Brain microvascular endothelial cell (primary cell): ENCODE results near the gene CD163L1.

Source experiments
- DNase-seq: peaks from one replicate; pipeline ENCODE4 v3.0.0-alpha.2; 2020
- H3K27ac ChIP-seq: fragments of 250-450 bp; sonication (Bioruptor Pico); 2 replicates; pipeline ENCODE4 v1.5.1; 2020; ENCODE audit warnings: mild to moderate bottlenecking, moderate library complexity
- H3K27me3 ChIP-seq: fragments of 250-450 bp; sonication (Bioruptor Pico); replicated peaks from 2 replicates; pipeline ENCODE4 v1.5.1; 2020; ENCODE audit warnings: mild to moderate bottlenecking
- H3K36me3 ChIP-seq: fragments of 250-450 bp; sonication (Bioruptor Pico); replicated peaks from 2 replicates; pipeline ENCODE4 v1.5.1; 2020; ENCODE audit warnings: mild to moderate bottlenecking
- H3K4me3 ChIP-seq: 2 replicates; pipeline ENCODE4 v1.5.1; 2011; ENCODE audit warnings: low read depth, mild to moderate bottlenecking, control low read depth, low read length, moderate library complexity
- in situ Hi-C: cut with HindIII; loops from 2 replicates; pipeline ENCODE4 v1.10.0; 2017; ENCODE audit warnings: low sequenced_read_pairs, low pct_ligation_motif_present
- TF ChIP-seq, protein P1 (sequence below): IDR thresholded peaks from 2 replicates; pipeline ENCODE4 v1.5.1; 2011; ENCODE audit warnings: low read depth, mild to moderate bottlenecking, moderate library complexity, low read length, control low read depth, inconsistent platforms; ENCODE audit errors: missing control alignments

CD163L1 gene

DNA sequence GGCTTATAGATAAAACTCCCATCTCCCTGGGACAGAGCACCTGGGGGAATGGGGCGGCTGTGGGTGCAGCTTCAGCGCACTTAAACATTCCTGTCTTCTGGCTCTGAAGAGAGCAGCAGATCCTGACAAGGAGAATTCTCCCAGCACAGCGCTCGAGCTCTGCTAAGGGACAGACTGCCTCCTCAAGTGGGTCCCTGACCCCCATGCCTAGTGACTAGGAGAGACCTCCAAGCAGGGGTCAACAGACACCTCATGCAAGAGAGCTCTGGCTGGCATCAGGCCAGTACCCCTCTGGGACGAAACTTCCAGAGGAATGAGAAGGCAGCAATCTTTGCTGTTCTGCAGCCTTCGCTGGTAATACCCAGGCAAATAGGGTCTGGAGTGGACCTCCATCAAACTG lies 28.1 kb upstream of the CD163L1 start:
- TF ChIP-seq, protein P1, sequence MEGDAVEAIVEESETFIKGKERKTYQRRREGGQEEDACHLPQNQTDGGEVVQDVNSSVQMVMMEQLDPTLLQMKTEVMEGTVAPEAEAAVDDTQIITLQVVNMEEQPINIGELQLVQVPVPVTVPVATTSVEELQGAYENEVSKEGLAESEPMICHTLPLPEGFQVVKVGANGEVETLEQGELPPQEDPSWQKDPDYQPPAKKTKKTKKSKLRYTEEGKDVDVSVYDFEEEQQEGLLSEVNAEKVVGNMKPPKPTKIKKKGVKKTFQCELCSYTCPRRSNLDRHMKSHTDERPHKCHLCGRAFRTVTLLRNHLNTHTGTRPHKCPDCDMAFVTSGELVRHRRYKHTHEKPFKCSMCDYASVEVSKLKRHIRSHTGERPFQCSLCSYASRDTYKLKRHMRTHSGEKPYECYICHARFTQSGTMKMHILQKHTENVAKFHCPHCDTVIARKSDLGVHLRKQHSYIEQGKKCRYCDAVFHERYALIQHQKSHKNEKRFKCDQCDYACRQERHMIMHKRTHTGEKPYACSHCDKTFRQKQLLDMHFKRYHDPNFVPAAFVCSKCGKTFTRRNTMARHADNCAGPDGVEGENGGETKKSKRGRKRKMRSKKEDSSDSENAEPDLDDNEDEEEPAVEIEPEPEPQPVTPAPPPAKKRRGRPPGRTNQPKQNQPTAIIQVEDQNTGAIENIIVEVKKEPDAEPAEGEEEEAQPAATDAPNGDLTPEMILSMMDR = no peak
- no peak overlapping the region for H3K4me3 ChIP-seq
- in situ Hi-C loops = no loop called here
- H3K27me3 ChIP-seq = no peaks in the 10 kb centered on the region
- no peaks in the 10 kb centered on the region for H3K36me3 ChIP-seq
- no peak for DNase-seq
- no peak overlapping the region for H3K27ac ChIP-seq

DNA sequence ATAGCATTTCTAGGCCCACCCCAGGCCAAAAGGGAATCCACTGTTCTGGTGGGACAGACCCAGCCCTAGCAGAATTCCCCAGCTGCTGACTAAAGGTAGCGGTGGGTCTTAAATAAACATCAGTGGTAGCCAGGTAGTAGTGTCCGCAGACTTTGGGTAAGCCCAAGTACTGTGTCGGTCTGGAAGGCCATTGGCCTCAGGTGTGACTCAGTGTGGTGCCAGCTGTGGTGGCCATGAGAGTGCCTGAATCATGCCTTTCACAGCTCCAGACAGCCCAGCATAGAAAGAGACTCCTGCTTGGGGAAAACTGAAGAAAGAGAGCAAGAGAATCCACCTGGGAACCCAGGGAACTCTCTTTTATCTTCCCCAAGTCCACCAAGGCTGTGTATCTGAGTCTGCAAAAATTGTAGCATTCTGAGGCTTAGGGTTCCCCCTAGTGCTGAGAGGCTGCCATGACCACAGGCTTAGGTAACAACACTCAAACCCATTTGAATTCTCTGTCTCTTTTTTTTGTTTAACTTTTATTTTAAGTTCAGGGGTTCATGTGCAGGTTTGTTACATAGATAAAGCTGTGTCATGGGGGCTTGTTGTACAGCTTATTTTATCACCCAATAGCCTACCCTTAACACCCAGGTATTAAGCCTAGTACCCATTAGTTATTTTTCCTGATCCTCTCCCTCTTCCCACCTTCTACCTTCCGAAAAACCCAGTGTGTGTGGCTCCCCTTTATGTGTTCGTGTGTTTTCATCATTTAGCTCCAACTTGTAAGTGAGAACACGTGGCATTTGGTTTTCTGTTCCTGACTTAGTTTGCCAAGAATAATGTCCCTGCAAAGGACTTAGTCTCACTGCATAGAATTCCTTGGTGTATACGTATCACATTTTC lies 16.7 kb upstream of the CD163L1 start:
- DNase-seq = peak; percentile 64
- TF ChIP-seq, protein P1 = peak; percentile 91
- no peak overlapping the region for H3K4me3 ChIP-seq
- no peaks in the 10 kb centered on the region for H3K36me3 ChIP-seq
- H3K27me3 ChIP-seq = no peaks in the 10 kb centered on the region
- H3K27ac ChIP-seq = no peak overlapping the region
- in situ Hi-C loops = no loop called here

DNA sequence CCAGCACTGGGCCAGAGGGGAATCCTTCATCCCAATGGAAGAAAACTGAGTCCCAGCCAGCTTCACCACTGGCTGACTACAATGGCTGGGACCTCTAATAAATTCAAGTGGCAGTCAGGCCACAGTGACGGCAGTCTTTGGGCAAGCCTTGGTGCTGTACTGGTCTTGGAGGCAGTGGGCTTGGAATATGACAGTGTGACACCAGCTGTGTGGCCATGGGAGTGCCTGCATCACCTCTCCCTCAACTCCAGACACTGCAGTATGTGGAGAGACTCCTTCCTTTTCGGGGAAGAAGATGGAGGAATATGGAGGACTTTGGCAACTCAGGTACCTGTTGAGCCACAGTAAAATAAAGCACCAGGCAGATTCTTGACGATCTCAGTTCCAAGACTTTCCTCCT lies 16.0 kb upstream of the CD163L1 start:
- no peaks in the 10 kb centered on the region for H3K36me3 ChIP-seq
- TF ChIP-seq, protein P1 = no peak
- DNase-seq = no peak
- in situ Hi-C loops = no loop called here
- no peak overlapping the region for H3K27ac ChIP-seq
- no peak overlapping the region for H3K4me3 ChIP-seq
- H3K27me3 ChIP-seq = no peaks in the 10 kb centered on the region

DNA sequence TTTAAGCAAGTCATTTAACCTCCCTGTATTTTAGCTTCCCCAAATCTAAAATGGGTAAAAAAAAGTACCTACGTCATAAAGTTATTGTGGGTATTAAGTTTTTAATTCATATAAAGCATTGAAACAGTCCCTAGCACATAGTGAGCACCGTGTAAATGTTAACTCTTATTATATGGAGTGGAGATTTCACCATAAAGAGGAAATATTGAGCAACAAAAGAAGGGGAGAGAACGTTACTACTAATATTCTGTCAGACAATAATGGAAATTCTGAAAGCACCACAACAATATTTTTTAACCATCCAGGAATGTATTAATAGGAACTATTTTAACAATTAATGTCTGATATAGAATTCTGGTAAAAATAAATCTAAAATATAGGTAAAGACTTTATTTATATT lies 7.8 kb upstream of the CD163L1 start:
- no peak for DNase-seq
- Histone ChIP-seq H3K36me3 (no peaks in the 10 kb centered on the region), H3K4me3 (no peak overlapping the region), H3K27me3 (no peaks in the 10 kb centered on the region), H3K27ac (no peak overlapping the region)
- in situ Hi-C loops = no loop called here
- TF ChIP-seq, protein P1 = no peak

DNA sequence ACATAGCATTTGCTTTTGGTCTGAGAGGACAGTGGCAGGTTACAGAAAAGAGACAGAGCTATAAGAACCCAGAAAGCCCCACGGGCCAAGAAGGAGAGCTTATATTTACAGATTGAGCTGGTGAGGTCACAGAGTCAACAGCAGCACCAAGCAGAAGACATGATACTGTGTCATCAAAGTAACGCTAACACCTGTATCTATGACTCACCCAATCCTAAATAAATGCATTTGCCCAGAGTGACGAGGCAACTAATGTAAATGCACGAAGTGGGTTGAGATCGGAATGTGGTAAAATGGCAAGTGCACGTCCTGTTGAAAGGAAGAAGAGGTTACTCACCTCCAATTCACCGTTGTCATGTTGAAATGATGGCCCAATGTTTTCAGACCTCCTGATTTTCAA lies 6.7 kb upstream of the CD163L1 start:
- H3K36me3 ChIP-seq = no peaks in the 10 kb centered on the region
- TF ChIP-seq, protein P1 = no peak
- no peak overlapping the region for H3K27ac ChIP-seq
- in situ Hi-C loops = no loop called here
- no peak for DNase-seq
- no peaks in the 10 kb centered on the region for H3K27me3 ChIP-seq
- H3K4me3 ChIP-seq = no peak overlapping the region

DNA sequence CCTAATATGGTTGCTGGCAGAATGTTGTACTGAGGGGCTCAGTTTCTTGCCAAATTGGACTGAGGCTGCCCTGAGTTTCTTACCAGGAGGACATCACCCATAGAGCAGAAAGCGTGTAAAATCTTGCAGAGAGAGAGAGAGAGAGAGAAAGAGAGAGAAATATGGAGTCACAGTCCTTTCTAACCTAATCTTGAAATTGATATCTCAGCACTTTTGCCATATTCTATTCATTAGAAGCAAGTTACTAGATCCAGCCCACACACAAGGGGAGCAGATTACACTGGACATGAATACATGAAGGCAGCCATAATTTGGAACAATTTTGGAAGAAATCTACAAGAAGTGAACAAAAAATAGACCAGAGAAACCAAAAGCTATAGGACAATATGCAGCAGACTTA lies 4.1 kb upstream of the CD163L1 start:
- Histone ChIP-seq H3K27me3 (no peaks in the 10 kb centered on the region), H3K36me3 (no peaks in the 10 kb centered on the region), H3K4me3 (no peak overlapping the region), H3K27ac (no peak overlapping the region)
- TF ChIP-seq, protein P1 = no peak
- in situ Hi-C loops = no loop called here
- DNase-seq = no peak
